GM21367 (cell line): ENCODE results near the gene TDRD9.

Experiments
- ATAC-seq: cut with Tn5 transposase; IDR thresholded peaks from one replicate; pipeline ENCODE4 v1.9.1; 2021; ENCODE audit not compliant: unreplicated experiment

The TDRD9 gene

GRCh38 chr14:104087981-104088850, 160.0 kb downstream of the TDRD9 start:
- ATAC-seq: no peak

GRCh38 chr14:104090071-104090748, 162.0 kb downstream of the TDRD9 start:
- ATAC-seq: no peak

DNA sequence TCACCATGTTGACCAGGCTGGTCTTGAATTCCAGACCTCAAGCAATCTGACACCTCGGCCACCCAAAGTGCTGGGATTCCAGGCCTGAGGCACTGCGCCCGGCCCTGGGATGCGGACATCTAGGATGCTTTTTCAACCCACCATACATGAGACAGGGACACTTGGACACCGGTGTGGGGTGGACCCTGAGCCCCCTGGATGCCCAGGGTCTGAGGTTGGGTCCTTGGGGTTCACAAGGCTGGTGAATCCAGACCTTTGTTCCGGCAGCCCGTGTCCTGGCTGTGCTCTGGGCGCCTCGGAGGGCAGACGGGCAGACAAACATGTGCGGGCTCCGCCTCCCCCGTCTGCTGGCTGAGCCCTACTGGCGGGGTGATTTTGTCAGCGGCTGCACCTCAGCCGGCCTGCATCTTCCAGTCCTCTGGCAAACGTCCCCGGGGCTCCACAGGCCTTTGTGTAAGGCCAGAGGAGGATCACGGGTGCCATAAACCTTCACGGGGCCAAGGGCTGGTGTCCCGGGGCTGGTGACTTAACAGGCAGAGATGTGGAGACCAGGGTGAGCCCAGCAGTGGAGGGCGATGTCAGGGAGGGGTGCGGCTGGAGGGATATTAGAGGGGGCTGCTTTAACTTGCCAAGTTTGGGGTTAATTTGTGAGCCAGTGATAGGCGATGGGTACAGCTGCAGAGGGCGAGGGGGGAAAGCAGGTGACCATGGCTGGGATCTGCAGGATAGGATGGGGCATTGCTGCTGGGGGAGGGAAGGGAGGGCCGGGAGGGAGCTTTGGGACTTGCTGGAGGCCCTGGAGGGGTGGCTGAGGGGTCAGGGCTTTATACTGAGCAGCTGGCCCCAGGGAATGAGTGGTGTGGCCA, 163.0 kb downstream of the TDRD9 start:
- no peak for ATAC-seq

DNA sequence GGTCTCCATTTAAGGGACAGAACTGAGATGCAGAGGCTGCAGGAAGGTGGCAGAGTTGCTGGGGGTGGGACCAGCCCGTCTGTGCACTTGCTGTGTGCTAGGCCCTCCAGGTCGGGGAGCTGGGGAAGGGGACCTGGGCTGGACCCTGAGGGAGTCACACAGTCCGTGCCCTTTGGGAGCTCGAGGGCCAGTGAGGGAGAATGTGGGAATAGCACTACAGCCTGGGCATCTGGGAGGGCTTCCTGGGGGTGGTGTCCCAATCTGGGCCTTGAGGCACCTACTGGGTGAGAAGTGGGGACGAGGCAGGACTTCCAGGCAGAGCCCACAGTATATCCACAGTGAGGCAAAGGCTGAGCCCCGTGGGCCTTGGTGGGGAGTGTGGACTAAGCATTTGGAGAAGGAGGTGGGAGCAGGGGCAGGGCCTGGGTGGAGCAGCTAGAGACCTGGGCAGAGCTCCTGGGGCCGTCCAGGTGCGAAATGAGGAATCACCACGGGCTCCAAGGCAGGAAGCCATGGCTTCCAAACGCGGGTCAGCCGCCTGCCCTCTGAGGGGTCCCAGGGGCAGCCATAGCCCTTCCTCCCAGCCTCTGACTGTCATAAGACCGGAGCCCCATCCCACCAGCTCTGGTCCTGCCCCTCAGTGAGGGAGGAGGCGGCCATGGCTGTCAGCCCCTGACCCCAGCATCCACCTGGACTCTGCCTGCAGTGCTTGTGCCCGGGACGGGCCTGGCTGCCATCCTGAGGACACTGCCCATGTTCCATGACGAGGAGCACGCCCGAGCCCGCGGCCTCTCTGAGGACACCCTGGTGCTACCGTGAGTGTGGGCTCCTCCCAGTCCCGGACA, 163.9 kb downstream of the TDRD9 start:
- ATAC-seq: no peak

DNA sequence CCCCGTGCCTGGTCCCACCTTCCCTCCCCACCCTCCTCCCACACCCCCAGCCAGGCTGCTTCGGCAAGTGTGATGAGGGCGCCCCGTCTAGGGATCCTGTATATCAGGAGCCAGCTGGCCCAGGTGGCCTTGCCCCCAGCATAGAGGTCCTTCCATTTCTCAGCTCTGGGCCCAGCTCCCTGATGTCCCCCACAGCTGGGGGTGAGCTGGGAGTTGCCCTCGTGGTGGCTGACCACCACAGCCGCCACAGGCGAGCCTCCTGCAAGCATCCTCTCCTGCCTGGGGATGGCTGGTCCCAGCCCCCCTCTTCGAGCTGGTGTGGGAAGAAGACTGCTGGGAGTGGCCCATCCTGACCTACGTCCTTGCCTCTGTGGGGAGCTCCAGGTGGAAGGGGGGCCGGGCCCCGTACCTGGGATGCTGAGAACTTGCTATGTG, 164.7 kb downstream of the TDRD9 start:
- ATAC-seq: no peak

DNA sequence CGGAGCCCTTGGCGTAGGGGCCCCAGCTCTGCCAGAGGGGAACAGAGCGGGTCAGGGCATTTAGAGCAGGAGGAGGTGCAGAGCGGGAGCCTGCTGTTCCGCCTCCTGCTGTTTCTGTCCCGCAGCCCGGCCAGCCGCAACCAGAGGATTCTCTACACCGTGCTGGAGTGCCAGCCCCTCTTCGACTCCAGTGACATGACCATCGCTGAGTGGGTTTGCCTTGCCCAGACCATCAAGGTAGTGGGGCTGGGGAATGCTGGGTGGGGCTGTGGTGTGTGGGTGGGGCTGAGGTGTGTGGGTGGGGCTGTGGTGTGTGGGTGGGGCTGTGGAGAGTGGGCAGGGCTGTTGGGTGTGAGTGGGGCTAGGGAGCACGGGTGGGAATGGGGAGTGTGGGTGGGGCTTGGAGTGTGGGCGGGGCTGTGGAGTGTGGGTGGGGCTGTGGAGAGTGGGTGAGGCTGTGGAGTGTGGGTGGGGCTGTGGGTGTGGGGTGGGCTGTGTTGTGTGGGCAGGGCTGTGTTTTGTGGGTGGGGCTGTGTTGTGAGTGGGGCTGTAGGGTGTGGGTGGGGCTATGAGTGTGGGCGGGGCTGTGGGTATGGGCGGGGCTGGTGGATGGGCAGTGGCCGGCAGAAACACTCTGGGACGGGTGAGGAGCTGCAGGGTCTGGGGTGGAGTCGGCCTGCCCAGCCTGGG, 165.3 kb downstream of the TDRD9 start:
- ATAC-seq: no peak

DNA sequence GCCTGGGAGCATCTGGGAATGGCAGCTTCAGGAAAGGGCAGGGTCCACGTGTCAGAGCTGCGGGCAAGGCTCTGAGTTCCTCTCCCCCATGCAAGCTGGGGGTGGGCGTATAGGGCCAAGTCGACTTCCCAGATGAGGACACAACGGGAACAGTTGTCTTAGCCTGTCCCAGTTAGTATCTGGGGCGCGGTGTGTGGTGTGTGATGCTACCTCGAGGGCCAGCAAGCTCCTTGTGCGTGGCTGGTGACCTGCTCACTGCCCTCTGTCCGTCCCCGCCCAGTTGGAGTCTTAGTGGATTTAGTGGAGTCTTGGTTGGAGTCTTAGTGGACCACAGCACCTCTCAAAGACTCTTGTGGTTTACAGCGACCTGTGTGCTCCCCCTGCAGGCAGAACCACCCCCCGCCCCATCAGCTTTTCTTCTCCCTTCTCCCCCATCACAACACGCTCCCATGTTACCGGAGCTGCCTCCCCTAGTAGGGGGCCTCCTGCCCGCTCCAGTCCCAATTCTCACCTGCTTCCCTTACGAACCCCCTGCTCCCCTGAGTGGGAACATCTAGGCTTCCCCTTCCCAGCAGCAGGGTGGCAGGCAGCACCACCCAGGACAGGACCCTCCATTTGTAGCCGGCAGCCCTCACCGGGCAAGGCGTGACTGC, 165.9 kb downstream of the TDRD9 start:
- ATAC-seq: no peak

DNA sequence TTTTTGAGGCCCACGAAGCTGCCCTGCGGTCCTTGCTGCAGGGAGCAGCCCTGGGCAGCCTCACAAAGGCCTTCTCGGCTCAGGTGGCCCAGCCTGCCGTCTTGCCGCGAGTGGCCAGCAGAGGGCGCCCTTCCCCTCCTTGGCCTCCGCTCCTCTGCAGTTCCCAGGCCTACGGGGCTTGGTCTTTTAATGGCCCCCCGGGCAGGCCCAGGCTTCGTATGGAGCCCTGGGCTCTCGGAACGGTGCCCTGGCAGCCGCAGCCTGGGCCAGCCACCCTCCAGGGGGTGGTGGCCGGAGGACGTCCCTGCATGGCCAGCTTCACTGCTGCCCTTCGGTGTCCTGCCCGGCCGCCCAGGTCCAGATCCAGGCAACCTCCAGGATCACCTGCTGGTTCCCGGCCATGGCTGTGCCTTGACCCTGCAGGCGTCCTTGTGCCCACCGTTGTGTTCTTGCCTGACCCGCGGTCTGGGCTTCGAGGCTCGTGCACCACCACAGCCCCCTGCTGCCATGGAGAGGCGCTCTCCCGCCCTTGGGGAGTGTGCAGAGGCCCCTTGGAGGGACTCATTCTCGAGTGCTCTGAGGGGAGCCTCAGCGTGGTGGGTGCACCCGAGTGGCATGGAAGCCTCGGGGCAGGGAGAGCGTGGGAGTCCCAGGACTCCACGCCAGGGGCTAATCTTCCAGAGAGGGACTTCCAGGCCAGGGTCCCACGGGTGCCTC, 166.6 kb downstream of the TDRD9 start:
- ATAC-seq: no peak

- ATAC-seq: no peak
Observed at GRCh38 chr14:104095426-104096310, 167.4 kb downstream of the TDRD9 start.

- no peak for ATAC-seq
Observed at GRCh38 chr14:104096318-104096717, 168.1 kb downstream of the TDRD9 start.

GRCh38 chr14:104096751-104097700, 168.8 kb downstream of the TDRD9 start:
- ATAC-seq: no peak

- ATAC-seq: no peak
Observed at GRCh38 chr14:104098272-104099095, 170.2 kb downstream of the TDRD9 start.

DNA sequence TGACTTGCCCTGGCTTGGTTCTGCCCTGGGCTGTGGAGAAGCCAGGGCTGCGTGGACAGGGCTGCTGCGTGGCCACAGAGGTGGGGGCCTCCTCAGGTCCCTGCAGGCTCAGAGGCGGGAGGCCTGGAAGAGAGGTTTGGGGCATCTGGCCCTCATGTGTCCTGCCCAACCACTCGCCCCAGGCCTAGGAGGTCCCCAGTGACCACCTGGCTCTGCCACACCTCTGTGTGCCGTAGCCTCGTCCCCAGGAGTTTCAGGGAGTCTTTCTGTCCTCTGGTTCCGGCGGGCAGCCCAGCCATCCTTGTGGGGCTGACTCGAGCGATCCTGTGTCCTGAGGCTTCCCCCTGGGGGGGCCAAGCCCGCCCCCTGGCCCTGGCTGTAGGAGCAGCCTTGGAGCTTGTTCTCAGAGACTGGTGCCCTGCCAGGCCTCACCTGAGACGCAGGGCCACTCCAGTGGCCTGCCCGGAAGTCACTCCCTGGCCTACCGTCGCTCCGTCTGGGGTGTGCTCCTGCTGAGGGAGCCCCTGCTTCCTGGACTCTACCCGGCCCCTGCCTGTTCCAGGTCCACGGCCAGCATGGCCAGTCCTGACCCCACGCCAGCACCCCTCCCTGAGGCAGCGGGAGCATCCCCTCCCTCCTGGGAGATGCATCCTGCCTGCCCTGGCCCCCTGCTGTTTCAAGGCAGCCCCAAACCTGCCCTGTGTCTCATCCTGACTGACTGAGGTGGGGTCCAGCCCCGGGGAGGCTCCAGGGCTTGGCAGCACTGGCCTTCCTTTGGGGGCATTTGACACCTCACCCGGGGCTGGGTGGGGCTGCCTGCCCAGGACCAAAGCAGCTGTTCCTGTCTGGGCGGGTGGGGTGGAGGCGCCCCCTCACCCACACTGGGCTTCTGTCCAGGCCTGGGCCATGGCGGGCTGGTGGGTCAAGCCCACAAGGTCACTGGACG, 171.1 kb downstream of the TDRD9 start:
- no peak for ATAC-seq

GRCh38 chr14:104100171-104101085, 172.2 kb downstream of the TDRD9 start:
- ATAC-seq: no peak
